GM18868 (cell line): ENCODE results near the gene FARS2.
A peak's percentile ranks its signal among the peaks of the same experiment; 100 is the strongest.

Experiments
- ATAC-seq: cut with Tn5 transposase; IDR thresholded peaks from one replicate; pipeline ENCODE4 v1.9.1; 2021; ENCODE audit warnings: mild to moderate bottlenecking, moderate library complexity; ENCODE audit not compliant: unreplicated experiment

Gene FARS2

GRCh38 chr6:5493806-5494205 lies 232.5 kb downstream of the FARS2 start:
- no peak for ATAC-seq

GRCh38 chr6:5497896-5498578 lies 236.7 kb downstream of the FARS2 start:
- no peak for ATAC-seq

GRCh38 chr6:5498579-5498899 lies 237.2 kb downstream of the FARS2 start:
- no peak for ATAC-seq

GRCh38 chr6:5499644-5500306 lies 238.5 kb downstream of the FARS2 start:
- no peak for ATAC-seq

- no peak for ATAC-seq
Measured at GRCh38 chr6:5501837-5502236, 240.5 kb downstream of the FARS2 start.

GRCh38 chr6:5504078-5504477 lies 242.8 kb downstream of the FARS2 start:
- ATAC-seq, result no peak

GRCh38 chr6:5506149-5506548 lies 244.8 kb downstream of the FARS2 start:
- peak; percentile 35 for ATAC-seq

GRCh38 chr6:5506597-5506996 lies 245.3 kb downstream of the FARS2 start:
- ATAC-seq, result peak; percentile 43

- ATAC-seq, result peak; percentile 75
Measured at GRCh38 chr6:5507131-5507681, 245.9 kb downstream of the FARS2 start.

GRCh38 chr6:5509106-5509505 lies 247.8 kb downstream of the FARS2 start:
- ATAC-seq, result no peak

GRCh38 chr6:5510331-5511133 lies 249.2 kb downstream of the FARS2 start:
- ATAC-seq, result no peak

GRCh38 chr6:5511954-5512353 lies 250.6 kb downstream of the FARS2 start:
- no peak for ATAC-seq

- ATAC-seq, result no peak
Measured at GRCh38 chr6:5512422-5512821, 251.1 kb downstream of the FARS2 start.

GRCh38 chr6:5513408-5513807 lies 252.1 kb downstream of the FARS2 start:
- no peak for ATAC-seq

GRCh38 chr6:5514353-5514752 lies 253.0 kb downstream of the FARS2 start:
- ATAC-seq, result peak; percentile 38

- ATAC-seq, result no peak
Measured at GRCh38 chr6:5515200-5515599, 253.9 kb downstream of the FARS2 start.

GRCh38 chr6:5516036-5516435 lies 254.7 kb downstream of the FARS2 start:
- ATAC-seq, result peak; percentile 63

GRCh38 chr6:5517796-5518195 lies 256.5 kb downstream of the FARS2 start:
- peak; percentile 46 for ATAC-seq

- ATAC-seq, result no peak
Measured at GRCh38 chr6:5518936-5519491, 257.7 kb downstream of the FARS2 start.

- ATAC-seq, result no peak
Measured at GRCh38 chr6:5520796-5521195, 259.5 kb downstream of the FARS2 start.

- ATAC-seq, result no peak
Measured at GRCh38 chr6:5521322-5521721, 260.0 kb downstream of the FARS2 start.
